K562 (cell line): ENCODE data around the gene ABCB7. TPM values are rescaled to one million over a fixed set of nuclear protein-coding genes. Genes with fewer than 3 reads are reported as not detected.

Source experiments
- ESRRA ChIP-seq: fragments of 450-650 bp; IDR thresholded peaks from 2 replicates; pipeline ENCODE4 v1.6.1; 2014; ENCODE audit warnings: low read depth, mild to moderate bottlenecking, moderate library complexity, borderline replicate concordance
- HIVEP1 ChIP-seq: fragments of 250-450 bp; sonication (Bioruptor Pico); IDR thresholded peaks from 2 replicates; pipeline ENCODE4 v1.4.0; 2020; ENCODE audit warnings: mild to moderate bottlenecking
- ILK ChIP-seq: fragments of 450-650 bp; IDR thresholded peaks from 2 replicates; pipeline ENCODE4 v1.6.1; 2016; ENCODE audit warnings: missing genetic modification characterization, low read depth, mild to moderate bottlenecking, missing compliant biosample characterization, moderate library complexity, borderline replicate concordance
- JUN ChIP-seq, 2 experiments: sonication (generic) in 1 of 2; formaldehyde crosslinking in 1 of 2; IDR thresholded peaks; 2 replicates each; pipeline versions ENCODE4 v1.6.1 to v1.8.0; 2012 to 2022; ENCODE audit warnings: borderline replicate concordance in 2 of 2, mild to moderate bottlenecking in 2 of 2, improper control_type of control experiment in 1 of 2, low read depth in 1 of 2, low read length in 1 of 2, missing genetic modification reagents in 1 of 2
- KDM5B ChIP-seq: fragments of 200-600 bp; sonication (generic); IDR thresholded peaks from 2 replicates; pipeline ENCODE4 v1.6.1; 2012; ENCODE audit warnings: low read depth, mild to moderate bottlenecking, moderate library complexity, low read length, control low read depth, inconsistent platforms; ENCODE audit not compliant: insufficient replicate concordance
- MEF2D ChIP-seq: conservative IDR thresholded peaks from 2 replicates; pipeline ENCODE4 v1.6.1; 2016; ENCODE audit warnings: low read depth, missing genetic modification characterization, missing compliant biosample characterization
- MYBL2 ChIP-seq, 2 experiments: fragments of 450-650 bp in 1 of 2; sonication (generic) in 1 of 2; formaldehyde crosslinking in 1 of 2; IDR thresholded peaks; 2 replicates each; pipeline versions ENCODE4 v1.6.1 to v1.8.1; 2017 to 2022; ENCODE audit warnings: borderline replicate concordance in 1 of 2, inconsistent platforms in 1 of 2, low read depth in 1 of 2, mild to moderate bottlenecking in 1 of 2, missing genetic modification reagents in 1 of 2, moderate library complexity in 1 of 2
- NFRKB ChIP-seq: fragments of 450-650 bp; IDR thresholded peaks from 2 replicates; pipeline ENCODE4 v1.6.1; 2016; ENCODE audit warnings: low read depth
- PHB2 ChIP-seq: fragments of 450-650 bp; IDR thresholded peaks from 2 replicates; pipeline ENCODE4 v1.6.1; 2017; ENCODE audit warnings: low read depth
- POLR2A ChIP-seq: fragments of 450-650 bp; conservative IDR thresholded peaks from 2 replicates; pipeline ENCODE4 v1.6.1; 2016
- POLR2B ChIP-seq: fragments of 450-650 bp; IDR thresholded peaks from 2 replicates; pipeline ENCODE4 v1.6.1; 2018; ENCODE audit warnings: low read depth; ENCODE audit not compliant: partially characterized antibody
- RBBP5 ChIP-seq: fragments of 200-600 bp; sonication (generic); IDR thresholded peaks from 2 replicates; pipeline ENCODE4 v1.6.1; 2012; ENCODE audit warnings: borderline replicate concordance, mild to moderate bottlenecking, low read length, control low read depth, inconsistent platforms; ENCODE audit not compliant: insufficient read depth, poor library complexity, severe bottlenecking
- TEAD2 ChIP-seq: fragments of 450-650 bp; IDR thresholded peaks from 2 replicates; pipeline ENCODE4 v1.6.1; 2016; ENCODE audit warnings: missing genetic modification characterization, control low read depth, missing compliant biosample characterization
- TEAD4 ChIP-seq, 2 experiments: sonication (generic) in 1 of 2; formaldehyde crosslinking in 1 of 2; IDR thresholded peaks; 2 replicates each; pipeline versions ENCODE4 v1.6.1 to v1.8.0; 2012 to 2022; ENCODE audit warnings: borderline replicate concordance in 1 of 2, inconsistent platforms in 1 of 2, low read length in 1 of 2, mild to moderate bottlenecking in 1 of 2, missing genetic modification reagents in 1 of 2
- ZKSCAN8 ChIP-seq: fragments of 200-800 bp; sonication (Bioruptor generic); IDR thresholded peaks from 2 replicates; pipeline ENCODE4 v1.6.1; 2016; ENCODE audit warnings: missing genetic modification characterization, missing compliant biosample characterization
- polyA plus RNA-seq, 8 experiments: library from polyadenylated mRNA; depleted of rRNA in 4 of 8; stranded (reverse) in 5 of 8; unstranded in 3 of 8; fragments of >200 nt; fragmentation: Nextera tagmentation in 2 of 8; fragmentation: Illumina TruSeq in 1 of 8; extraction: Ambion mirVana in 2 of 8; extraction: Trizol in 1 of 8; gene quantifications; 2 replicates each; pipeline versions ENCODE4 v1.2.1 to v1.2.3, GENCODE V29; 2011 to 2014; ENCODE audit warnings: inconsistent platforms in 1 of 8, missing spikeins in 1 of 8
- total RNA-seq, 7 experiments: library from RNA; depleted of rRNA in 6 of 7; stranded (reverse); fragments of >200 nt in 6 of 7; fragmentation: Illumina TruSeq in 2 of 7; extraction: Trizol in 2 of 7; gene quantifications; 2 replicates each; pipeline versions ENCODE4 v1.2.1 to v1.2.3, GENCODE V29; 2011 to 2021; ENCODE audit warnings: low replicate concordance in 1 of 7
- TF ChIP-seq, protein P1 (sequence below): sonication (generic); formaldehyde crosslinking; IDR thresholded peaks from 2 replicates; pipeline ENCODE4 v1.8.1; 2023; ENCODE audit warnings: mild to moderate bottlenecking, missing genetic modification reagents, moderate library complexity
- TF ChIP-seq, protein P2 (sequence below): IDR thresholded peaks from 3 replicates; pipeline ENCODE4 v1.6.1; 2011; ENCODE audit warnings: borderline replicate concordance, mild to moderate bottlenecking, moderate library complexity; ENCODE audit not compliant: insufficient read length; ENCODE audit errors: extremely low read depth
- TF ChIP-seq, protein P3 (sequence below): fragments of 450-650 bp; IDR thresholded peaks from one replicate; pipeline ENCODE4 v1.6.1; 2018; ENCODE audit warnings: mild to moderate bottlenecking, moderate library complexity; ENCODE audit not compliant: partially characterized antibody
- TF ChIP-seq, protein P4 (sequence below): fragments of 450-650 bp; IDR thresholded peaks from 2 replicates; pipeline ENCODE4 v1.6.1; 2016

ABCB7 gene
- total and polyA plus RNA-seq, 9 of the 15 experiments (the other 6 are each of a cell fraction or from before 2014, with no cell fraction given): 18.3 to 46.2 (median 24.2) TPM

DNA sequence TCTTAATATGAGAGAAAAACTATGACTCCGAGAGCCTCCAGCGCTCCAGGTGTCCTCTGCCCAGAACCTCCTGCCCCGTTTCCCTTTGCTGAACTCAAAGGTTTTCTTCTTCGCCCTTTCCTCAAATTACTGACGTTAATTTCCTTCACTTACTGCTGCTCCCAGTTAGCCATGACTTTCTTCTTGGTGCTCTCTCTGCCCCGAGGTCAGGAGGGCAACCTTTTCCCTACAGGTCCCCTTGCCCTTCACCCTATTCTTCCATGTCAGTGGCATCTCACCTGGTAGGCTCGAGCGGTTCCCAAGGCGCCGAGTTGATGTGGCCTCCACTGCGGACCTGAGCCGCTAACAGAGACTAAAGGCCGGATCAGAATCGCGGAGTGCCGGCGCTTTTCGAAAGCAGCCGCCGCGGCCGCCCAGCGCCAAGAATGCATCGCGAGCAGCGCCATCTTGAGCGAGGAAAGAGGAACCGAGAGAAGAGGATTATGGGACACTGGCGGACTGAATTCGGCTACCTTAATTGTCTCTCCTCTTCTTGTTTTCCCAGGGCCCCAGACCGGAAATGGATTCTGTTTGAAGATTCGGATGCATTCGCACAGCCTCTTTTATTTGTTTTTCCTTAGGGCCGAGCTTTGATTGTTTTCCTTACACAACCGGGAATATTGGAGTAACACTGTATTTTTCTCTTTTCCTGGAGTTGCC lies at the start of gene ABCB7 (continued):
- TF ChIP-seq, protein P1, sequence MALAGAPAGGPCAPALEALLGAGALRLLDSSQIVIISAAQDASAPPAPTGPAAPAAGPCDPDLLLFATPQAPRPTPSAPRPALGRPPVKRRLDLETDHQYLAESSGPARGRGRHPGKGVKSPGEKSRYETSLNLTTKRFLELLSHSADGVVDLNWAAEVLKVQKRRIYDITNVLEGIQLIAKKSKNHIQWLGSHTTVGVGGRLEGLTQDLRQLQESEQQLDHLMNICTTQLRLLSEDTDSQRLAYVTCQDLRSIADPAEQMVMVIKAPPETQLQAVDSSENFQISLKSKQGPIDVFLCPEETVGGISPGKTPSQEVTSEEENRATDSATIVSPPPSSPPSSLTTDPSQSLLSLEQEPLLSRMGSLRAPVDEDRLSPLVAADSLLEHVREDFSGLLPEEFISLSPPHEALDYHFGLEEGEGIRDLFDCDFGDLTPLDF (CRISPR knock-in tag): no peak
- TF ChIP-seq MEF2D (no peak), KDM5B (peak; percentile 32), ESRRA (peak; percentile 45; the same call in 1 of the 2 replicates), HIVEP1 (CRISPR knock-in tag) (no peak), MYBL2 (IDR thresholded peaks at IDR 0.05; ENCODE audit: low read depth) (no peak), MYBL2 (CRISPR knock-in tag; IDR thresholded peaks at IDR 0.05; ENCODE audit: borderline replicate concordance) (no peak), PHB2 (no peak), ILK (tag) (no peak), RBBP5 (peak; percentile 54), ZKSCAN8 (CRISPR knock-in tag) (peak; percentile 89), TEAD2 (no peak), TEAD4 (IDR thresholded peaks at IDR 0.05; ENCODE audit: low read length) (no peak), TEAD4 (CRISPR knock-in tag; IDR thresholded peaks at IDR 0.05; ENCODE audit: borderline replicate concordance) (no peak), POLR2B (peak; percentile 45), NFRKB (peak; percentile 72), JUN (IDR thresholded peaks at IDR 0.05; ENCODE audit: borderline replicate concordance, low read depth, low read length) (no peak), JUN (CRISPR knock-in tag; IDR thresholded peaks at IDR 0.05; ENCODE audit: borderline replicate concordance) (no peak), POLR2A (peak; percentile 78)
- TF ChIP-seq, protein P2, sequence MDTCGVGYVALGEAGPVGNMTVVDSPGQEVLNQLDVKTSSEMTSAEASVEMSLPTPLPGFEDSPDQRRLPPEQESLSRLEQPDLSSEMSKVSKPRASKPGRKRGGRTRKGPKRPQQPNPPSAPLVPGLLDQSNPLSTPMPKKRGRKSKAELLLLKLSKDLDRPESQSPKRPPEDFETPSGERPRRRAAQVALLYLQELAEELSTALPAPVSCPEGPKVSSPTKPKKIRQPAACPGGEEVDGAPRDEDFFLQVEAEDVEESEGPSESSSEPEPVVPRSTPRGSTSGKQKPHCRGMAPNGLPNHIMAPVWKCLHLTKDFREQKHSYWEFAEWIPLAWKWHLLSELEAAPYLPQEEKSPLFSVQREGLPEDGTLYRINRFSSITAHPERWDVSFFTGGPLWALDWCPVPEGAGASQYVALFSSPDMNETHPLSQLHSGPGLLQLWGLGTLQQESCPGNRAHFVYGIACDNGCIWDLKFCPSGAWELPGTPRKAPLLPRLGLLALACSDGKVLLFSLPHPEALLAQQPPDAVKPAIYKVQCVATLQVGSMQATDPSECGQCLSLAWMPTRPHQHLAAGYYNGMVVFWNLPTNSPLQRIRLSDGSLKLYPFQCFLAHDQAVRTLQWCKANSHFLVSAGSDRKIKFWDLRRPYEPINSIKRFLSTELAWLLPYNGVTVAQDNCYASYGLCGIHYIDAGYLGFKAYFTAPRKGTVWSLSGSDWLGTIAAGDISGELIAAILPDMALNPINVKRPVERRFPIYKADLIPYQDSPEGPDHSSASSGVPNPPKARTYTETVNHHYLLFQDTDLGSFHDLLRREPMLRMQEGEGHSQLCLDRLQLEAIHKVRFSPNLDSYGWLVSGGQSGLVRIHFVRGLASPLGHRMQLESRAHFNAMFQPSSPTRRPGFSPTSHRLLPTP: no peak
- TF ChIP-seq, protein P3, sequence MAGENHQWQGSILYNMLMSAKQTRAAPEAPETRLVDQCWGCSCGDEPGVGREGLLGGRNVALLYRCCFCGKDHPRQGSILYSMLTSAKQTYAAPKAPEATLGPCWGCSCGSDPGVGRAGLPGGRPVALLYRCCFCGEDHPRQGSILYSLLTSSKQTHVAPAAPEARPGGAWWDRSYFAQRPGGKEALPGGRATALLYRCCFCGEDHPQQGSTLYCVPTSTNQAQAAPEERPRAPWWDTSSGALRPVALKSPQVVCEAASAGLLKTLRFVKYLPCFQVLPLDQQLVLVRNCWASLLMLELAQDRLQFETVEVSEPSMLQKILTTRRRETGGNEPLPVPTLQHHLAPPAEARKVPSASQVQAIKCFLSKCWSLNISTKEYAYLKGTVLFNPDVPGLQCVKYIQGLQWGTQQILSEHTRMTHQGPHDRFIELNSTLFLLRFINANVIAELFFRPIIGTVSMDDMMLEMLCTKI: no peak
- TF ChIP-seq, protein P4, sequence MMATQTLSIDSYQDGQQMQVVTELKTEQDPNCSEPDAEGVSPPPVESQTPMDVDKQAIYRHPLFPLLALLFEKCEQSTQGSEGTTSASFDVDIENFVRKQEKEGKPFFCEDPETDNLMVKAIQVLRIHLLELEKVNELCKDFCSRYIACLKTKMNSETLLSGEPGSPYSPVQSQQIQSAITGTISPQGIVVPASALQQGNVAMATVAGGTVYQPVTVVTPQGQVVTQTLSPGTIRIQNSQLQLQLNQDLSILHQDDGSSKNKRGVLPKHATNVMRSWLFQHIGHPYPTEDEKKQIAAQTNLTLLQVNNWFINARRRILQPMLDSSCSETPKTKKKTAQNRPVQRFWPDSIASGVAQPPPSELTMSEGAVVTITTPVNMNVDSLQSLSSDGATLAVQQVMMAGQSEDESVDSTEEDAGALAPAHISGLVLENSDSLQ: no peak
